A673 (cell line): ENCODE data around the gene INO80C.

Source experiments
- CTCF ChIP-seq: fragments of 300-800, 200-600 bp; sonication (generic); conservative IDR thresholded peaks from 2 replicates; pipeline ENCODE4 v1.5.1; 2017; ENCODE audit warnings: low read depth, mild to moderate bottlenecking, antibody characterized with exemption, low read length, moderate library complexity, mixed read lengths
- EZH2 ChIP-seq: fragments of 200-600 bp; sonication (generic); IDR thresholded peaks from 2 replicates; pipeline ENCODE4 v1.6.1; 2017; ENCODE audit warnings: borderline replicate concordance, low read depth, mild to moderate bottlenecking, mixed read lengths, antibody characterized with exemption, low read length; ENCODE audit not compliant: poor library complexity, severe bottlenecking

- TF ChIP-seq CTCF, result no peak
- TF ChIP-seq EZH2, result no peak
These were observed 17.7 kb downstream of the INO80C start for GRCh38 chr18:35479911-35480586.
